GM12878 (cell line): ENCODE data around the gene FAM83G.

Source experiments
- BRCA1 ChIP-seq: IDR thresholded peaks from 2 replicates; pipeline ENCODE4 v1.6.1; 2011; ENCODE audit warnings: low read depth, low read length, improper control_type of control experiment
- EGR1 ChIP-seq, 2 experiments: IDR thresholded peaks; 1 replicate in 1 of 2; 2 replicates in 1 of 2; pipeline ENCODE4 v1.6.1; 2011 to 2012; ENCODE audit warnings: low read depth in 2 of 2, low read length in 2 of 2, borderline replicate concordance in 1 of 2, mild to moderate bottlenecking in 1 of 2, moderate library complexity in 1 of 2
- EP300 ChIP-seq, 2 experiments: fragments of 150-350 bp in 1 of 2; IDR thresholded peaks; 2 replicates each; pipeline ENCODE4 v1.6.1; 2011 to 2012; ENCODE audit warnings: low read depth in 2 of 2, low read length in 2 of 2, borderline replicate concordance in 1 of 2, improper control_type of control experiment in 1 of 2, inconsistent platforms in 1 of 2; ENCODE audit not compliant: control insufficient read depth in 1 of 2
- EZH2 ChIP-seq: IDR thresholded peaks from 2 replicates; pipeline ENCODE4 v1.6.1; 2012; ENCODE audit warnings: low read depth, mild to moderate bottlenecking, control low read depth, inconsistent platforms, low read length, borderline replicate concordance; ENCODE audit not compliant: control insufficient read depth
- FOXK2 ChIP-seq: fragments of 450-650 bp; IDR thresholded peaks from 2 replicates; pipeline ENCODE4 v1.6.1; 2017; ENCODE audit warnings: mild to moderate bottlenecking, moderate library complexity
- FOXM1 ChIP-seq: IDR thresholded peaks from 2 replicates; pipeline ENCODE4 v1.6.1; 2012; ENCODE audit warnings: low read depth, mild to moderate bottlenecking, inconsistent platforms, low read length, moderate library complexity
- NR2C2 ChIP-seq: IDR thresholded peaks from 2 replicates; pipeline ENCODE4 v1.6.1; 2011; ENCODE audit warnings: borderline replicate concordance, low read depth; ENCODE audit not compliant: control insufficient read depth, insufficient read length
- POLR2A ChIP-seq: IDR thresholded peaks from 2 replicates; pipeline ENCODE4 v1.6.1; 2011; ENCODE audit warnings: low read depth, mild to moderate bottlenecking, low read length
- SUZ12 ChIP-seq: fragments of 200-600 bp; sonication (generic); IDR thresholded peaks from one replicate; pipeline ENCODE4 v1.6.1; 2018; ENCODE audit warnings: antibody characterized with exemption, mild to moderate bottlenecking; ENCODE audit not compliant: unreplicated experiment
- TCF12 ChIP-seq: IDR thresholded peaks from 2 replicates; pipeline ENCODE4 v1.6.1; 2011; ENCODE audit warnings: low read depth, mild to moderate bottlenecking, low read length
- ZBTB33 ChIP-seq: fragments of 450-650 bp; IDR thresholded peaks from 2 replicates; pipeline ENCODE4 v1.6.1; 2017; ENCODE audit warnings: mild to moderate bottlenecking
- ZNF207 ChIP-seq: fragments of 450-650 bp; IDR thresholded peaks from 2 replicates; pipeline ENCODE4 v1.6.1; 2014; ENCODE audit warnings: antibody characterized with exemption, mild to moderate bottlenecking, borderline replicate concordance
- ZNF274 ChIP-seq: IDR thresholded peaks from one replicate; pipeline ENCODE4 v1.8.0; 2011; ENCODE audit not compliant: insufficient read length, insufficient read depth
- TF ChIP-seq, protein P1 (sequence below), 3 experiments: IDR thresholded peaks in 2 of 3; conservative IDR thresholded peaks in 1 of 3; 2 replicates each; pipeline ENCODE4 v1.5.1; 2011; ENCODE audit warnings: low read depth in 3 of 3, low read length in 3 of 3, mild to moderate bottlenecking in 3 of 3, control low read depth in 2 of 3, moderate library complexity in 2 of 3, inconsistent platforms in 1 of 3, mixed read lengths in 1 of 3; ENCODE audit not compliant: control insufficient read depth in 2 of 3, insufficient read depth in 1 of 3; ENCODE audit errors: extremely low read depth in 1 of 3

- no peak for TF ChIP-seq NR2C2
- TF ChIP-seq ZNF207, result no peak
- TF ChIP-seq ZNF274, result no peak
- no peak for TF ChIP-seq POLR2A
- TF ChIP-seq FOXM1, result no peak
- no peak for TF ChIP-seq EGR1 (IDR thresholded peaks at IDR 0.05; ENCODE audit: borderline replicate concordance in 1 of 2, low read depth in 2 of 2, low read length in 2 of 2)
- TF ChIP-seq SUZ12, result no peak
- TF ChIP-seq, protein P1, sequence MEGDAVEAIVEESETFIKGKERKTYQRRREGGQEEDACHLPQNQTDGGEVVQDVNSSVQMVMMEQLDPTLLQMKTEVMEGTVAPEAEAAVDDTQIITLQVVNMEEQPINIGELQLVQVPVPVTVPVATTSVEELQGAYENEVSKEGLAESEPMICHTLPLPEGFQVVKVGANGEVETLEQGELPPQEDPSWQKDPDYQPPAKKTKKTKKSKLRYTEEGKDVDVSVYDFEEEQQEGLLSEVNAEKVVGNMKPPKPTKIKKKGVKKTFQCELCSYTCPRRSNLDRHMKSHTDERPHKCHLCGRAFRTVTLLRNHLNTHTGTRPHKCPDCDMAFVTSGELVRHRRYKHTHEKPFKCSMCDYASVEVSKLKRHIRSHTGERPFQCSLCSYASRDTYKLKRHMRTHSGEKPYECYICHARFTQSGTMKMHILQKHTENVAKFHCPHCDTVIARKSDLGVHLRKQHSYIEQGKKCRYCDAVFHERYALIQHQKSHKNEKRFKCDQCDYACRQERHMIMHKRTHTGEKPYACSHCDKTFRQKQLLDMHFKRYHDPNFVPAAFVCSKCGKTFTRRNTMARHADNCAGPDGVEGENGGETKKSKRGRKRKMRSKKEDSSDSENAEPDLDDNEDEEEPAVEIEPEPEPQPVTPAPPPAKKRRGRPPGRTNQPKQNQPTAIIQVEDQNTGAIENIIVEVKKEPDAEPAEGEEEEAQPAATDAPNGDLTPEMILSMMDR (IDR thresholded peaks at IDR 0.05 in 2 of 3, conservative IDR thresholded peaks at IDR 0.05 in 1 of 3; ENCODE audit: control insufficient read depth in 2 of 3, extremely low read depth in 1 of 3, insufficient read depth in 1 of 3, low read depth in 3 of 3, low read length in 3 of 3), result no peak
- TF ChIP-seq FOXK2, result no peak
- no peak for TF ChIP-seq BRCA1
- TF ChIP-seq EZH2, result no peak
- no peak for TF ChIP-seq EP300 (IDR thresholded peaks at IDR 0.05; ENCODE audit: borderline replicate concordance in 1 of 2, control insufficient read depth in 1 of 2, low read depth in 2 of 2, low read length in 2 of 2)
- TF ChIP-seq ZBTB33, result no peak
- no peak for TF ChIP-seq TCF12
These were observed 9.9 kb downstream of the FAM83G start for GRCh38 chr17:18994631-18995030.
